HG03139 (cell line): ENCODE results near the gene RSPO3.

ENCODE experiments used
- ATAC-seq: cut with Tn5 transposase; IDR thresholded peaks from one replicate; pipeline ENCODE4 v1.9.1; 2021; ENCODE audit not compliant: unreplicated experiment

The RSPO3 gene

GRCh38 chr6:127154509-127154908 is 36.0 kb downstream of the RSPO3 start:
- ATAC-seq: no peak

- ATAC-seq: no peak
These were observed 42.0 kb downstream of the RSPO3 start for GRCh38 chr6:127160484-127160883.

GRCh38 chr6:127162836-127163235 is 44.4 kb downstream of the RSPO3 start:
- ATAC-seq: no peak

GRCh38 chr6:127164036-127164435 is 45.6 kb downstream of the RSPO3 start:
- ATAC-seq: no peak

GRCh38 chr6:127164565-127164964 is 46.1 kb downstream of the RSPO3 start:
- no peak for ATAC-seq

- no peak for ATAC-seq
These were observed 54.9 kb downstream of the RSPO3 start for GRCh38 chr6:127173156-127173940.

GRCh38 chr6:127176146-127176545 is 57.7 kb downstream of the RSPO3 start:
- ATAC-seq: no peak

GRCh38 chr6:127177030-127177922 is 58.8 kb downstream of the RSPO3 start:
- no peak for ATAC-seq

GRCh38 chr6:127177923-127178231 is 59.4 kb downstream of the RSPO3 start:
- no peak for ATAC-seq

- ATAC-seq: no peak
These were observed 60.3 kb downstream of the RSPO3 start for GRCh38 chr6:127178746-127179145.

- no peak for ATAC-seq
These were observed 62.0 kb downstream of the RSPO3 start for GRCh38 chr6:127180426-127180825.

- ATAC-seq: no peak
These were observed 64.0 kb downstream of the RSPO3 start for GRCh38 chr6:127182501-127182900.

GRCh38 chr6:127185437-127185995 is 67.0 kb downstream of the RSPO3 start:
- ATAC-seq: no peak

GRCh38 chr6:127186889-127187288 is 68.4 kb downstream of the RSPO3 start:
- no peak for ATAC-seq

- no peak for ATAC-seq
These were observed 70.3 kb downstream of the RSPO3 start for GRCh38 chr6:127188744-127189143.

GRCh38 chr6:127190552-127190951 is 72.1 kb downstream of the RSPO3 start:
- no peak for ATAC-seq

- ATAC-seq: no peak
These were observed 73.2 kb downstream of the RSPO3 start for GRCh38 chr6:127191716-127192115.

- no peak for ATAC-seq
These were observed 74.6 kb downstream of the RSPO3 start for GRCh38 chr6:127192911-127193541.

- no peak for ATAC-seq
These were observed 77.4 kb downstream of the RSPO3 start for GRCh38 chr6:127195833-127196232.

- no peak for ATAC-seq
These were observed 80.1 kb downstream of the RSPO3 start for GRCh38 chr6:127198549-127198948.

GRCh38 chr6:127199470-127199869 is 81.0 kb downstream of the RSPO3 start:
- ATAC-seq: no peak
